GM18873 (cell line): ENCODE measurements around the gene TFF1.

Experiments used
- ATAC-seq: cut with Tn5 transposase; IDR thresholded peaks from one replicate; pipeline ENCODE4 v1.9.1; 2021; ENCODE audit warnings: mild to moderate bottlenecking, moderate library complexity, moderate number of reproducible peaks; ENCODE audit not compliant: unreplicated experiment, low FRiP score

TFF1 gene

DNA sequence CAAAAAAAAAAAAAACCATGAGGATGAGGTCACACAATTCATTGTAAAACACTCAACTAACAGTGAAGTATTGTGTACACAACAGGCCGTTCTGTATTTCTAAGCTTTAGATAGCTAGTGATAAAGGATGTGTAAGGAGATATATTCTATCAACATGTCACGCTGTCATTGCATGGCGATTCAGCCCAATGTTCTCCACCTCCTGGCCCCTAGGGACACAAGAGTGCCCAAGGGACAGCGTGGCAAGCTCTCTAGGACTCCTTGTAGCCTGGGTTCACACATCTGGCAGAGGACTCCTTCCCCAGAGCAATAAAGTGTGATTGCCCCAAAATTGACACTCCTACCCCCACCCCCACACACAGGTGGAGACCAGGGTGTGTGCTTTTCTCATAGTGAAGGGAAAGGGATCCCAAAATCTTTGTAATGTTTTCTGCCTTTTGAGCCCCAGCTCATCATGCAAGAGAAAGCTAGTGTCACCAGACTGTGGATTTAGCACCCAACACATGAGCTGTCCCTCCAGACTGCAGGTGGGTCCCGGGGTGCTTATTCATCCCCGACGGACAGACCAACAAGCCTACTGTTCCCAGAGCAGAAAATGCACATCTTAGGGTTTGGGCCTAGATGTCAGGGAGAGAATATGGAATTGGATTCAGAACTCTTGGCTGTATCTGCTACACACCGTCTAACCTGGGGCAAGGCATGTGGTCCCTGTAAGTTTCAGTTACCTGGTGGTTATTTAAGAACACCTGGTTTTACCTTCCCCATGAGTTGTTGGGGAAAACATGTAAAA, 18.0 kb upstream of the TFF1 start:
- ATAC-seq: no peak

DNA sequence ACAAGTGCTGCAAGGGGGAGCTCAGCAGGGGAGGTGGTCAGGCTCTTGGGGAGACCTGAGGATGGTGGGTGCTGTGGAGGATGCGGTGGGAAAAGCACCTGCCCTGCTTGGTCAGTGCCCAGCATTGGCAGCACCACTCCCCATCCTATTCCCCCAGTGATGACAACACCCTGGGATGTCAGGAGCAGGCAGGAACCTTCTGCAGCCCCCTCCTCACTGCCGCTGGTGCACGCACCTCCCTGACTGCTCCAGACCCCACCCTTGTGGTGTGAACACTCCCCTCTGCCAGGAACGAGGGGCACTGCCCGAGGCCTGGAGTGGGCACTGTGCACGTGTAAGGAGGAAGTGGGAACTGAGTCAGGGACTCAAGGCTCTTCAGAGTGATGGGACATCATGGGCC, 17.0 kb upstream of the TFF1 start:
- no peak for ATAC-seq

DNA sequence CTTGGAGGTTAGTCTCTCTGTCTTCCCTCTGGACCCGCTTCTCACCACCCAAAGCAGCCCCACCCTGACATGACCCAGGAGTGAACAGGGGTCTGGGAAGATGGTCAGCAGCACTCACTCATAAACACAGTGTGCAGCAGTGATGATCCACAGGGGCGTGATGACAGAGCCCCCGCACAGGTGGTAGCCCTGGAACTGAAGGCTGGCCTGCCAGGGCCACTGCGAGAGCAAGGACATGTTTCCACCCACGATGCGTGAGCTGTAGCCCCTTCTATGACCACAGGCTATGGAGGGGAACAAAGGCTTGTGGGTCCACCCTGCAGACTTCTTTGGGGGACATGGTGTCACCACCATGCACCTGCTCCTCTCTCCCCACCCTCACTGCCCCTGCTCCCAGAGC, 16.6 kb upstream of the TFF1 start:
- ATAC-seq: no peak

DNA sequence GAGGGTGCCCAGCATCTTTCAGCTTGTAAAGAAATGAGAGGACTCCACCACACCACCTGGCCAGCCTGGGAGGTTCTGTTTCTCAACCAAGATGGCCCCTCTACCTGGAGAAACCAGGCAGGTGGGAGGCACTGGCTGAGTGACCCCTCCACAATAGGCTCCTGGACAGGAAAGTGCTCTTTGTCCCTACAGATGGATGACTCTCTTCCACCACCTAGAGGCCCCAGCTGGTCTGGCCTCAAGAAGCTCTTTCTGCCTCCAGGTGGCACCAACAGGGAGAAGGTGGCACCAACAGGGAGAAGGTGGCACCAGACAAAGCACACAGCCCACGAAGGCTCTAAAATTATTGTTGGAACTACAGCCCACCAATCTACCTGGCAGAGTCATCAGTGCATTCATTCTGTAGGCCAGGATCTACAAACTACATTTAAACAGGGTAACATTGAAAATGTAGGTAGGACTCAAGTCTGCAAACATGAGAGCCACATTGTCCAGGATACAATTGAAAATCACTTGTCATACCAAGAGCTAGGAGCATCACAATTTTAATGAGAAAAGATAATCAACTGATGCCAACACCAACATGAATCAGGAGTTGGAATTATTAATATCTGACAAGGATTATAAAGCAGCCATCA, 15.1 kb upstream of the TFF1 start:
- no peak for ATAC-seq

DNA sequence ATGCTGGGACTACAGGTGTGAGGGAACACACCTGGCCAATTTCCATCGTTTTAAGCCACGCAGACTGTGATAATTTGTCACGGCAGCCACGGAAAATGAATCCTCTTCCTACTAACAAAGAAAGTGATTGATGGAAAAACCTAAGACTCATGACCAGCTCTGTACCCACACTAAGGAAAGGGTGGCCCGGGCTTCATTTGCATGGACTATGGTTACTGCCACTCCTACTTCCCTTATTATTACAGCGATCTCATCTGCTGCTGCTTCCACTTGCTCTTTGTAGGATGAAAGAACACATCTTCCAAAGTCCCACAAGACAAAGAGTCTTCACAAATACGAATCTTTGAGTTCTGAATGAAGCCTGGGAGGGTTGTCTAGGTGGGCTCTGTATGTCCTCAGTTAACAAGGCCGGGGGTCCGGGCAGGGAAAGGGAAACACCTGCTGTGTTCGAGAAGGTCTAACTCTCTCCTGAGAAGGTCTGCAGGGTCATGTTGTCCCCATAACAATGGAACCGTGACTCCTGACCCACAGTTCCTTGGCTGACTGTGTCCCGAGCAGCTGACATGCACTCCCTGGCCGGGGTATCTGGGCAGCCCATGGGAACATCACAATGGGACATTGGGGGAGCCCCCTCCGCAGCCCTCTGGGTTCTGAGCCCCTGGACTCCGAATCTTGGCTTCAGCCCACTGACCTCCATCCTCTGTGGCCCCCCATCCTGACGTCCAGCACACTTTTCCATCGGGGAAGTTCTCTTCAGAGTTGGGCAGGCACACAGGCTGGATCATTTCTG, 13.3 kb upstream of the TFF1 start:
- ATAC-seq: no peak

DNA sequence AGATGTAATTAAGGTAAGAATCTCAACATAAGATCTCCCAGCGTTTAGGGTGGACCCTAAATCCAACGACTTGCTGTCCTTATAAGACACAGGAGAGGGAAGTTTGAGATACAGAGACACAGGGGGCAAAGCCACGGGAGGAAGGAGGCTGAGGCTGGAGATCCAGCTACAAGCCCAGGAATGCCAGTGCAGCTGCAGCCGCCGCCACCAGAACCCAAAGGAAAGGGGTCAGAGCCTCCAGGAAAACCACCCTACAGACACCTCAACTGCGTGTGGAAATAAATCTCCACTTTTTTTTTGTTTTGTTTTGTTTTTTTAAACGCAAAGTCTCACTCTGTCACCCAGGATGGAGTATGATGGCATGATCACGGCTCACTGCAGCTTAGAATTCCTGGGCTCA, 12.1 kb upstream of the TFF1 start:
- ATAC-seq: no peak

DNA sequence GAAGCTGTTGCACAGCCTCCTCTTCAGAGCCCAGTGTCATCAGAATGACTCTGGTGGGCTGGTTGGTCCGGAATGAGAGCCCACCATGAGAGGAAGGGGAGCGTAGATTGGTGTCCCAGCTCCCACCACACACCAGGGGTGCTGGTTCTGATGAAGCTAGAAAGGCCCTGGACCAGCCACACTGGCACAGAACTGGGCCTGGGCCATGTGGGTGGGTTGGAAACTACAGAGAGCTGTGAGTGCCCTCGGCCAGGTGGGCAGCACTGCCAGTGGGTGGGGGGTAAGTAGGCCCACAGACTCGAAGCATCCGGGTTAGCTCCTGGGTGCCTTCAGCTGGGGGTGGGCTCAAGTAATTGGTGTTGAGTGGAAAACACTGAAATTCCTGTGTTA, 11.6 kb upstream of the TFF1 start:
- no peak for ATAC-seq

DNA sequence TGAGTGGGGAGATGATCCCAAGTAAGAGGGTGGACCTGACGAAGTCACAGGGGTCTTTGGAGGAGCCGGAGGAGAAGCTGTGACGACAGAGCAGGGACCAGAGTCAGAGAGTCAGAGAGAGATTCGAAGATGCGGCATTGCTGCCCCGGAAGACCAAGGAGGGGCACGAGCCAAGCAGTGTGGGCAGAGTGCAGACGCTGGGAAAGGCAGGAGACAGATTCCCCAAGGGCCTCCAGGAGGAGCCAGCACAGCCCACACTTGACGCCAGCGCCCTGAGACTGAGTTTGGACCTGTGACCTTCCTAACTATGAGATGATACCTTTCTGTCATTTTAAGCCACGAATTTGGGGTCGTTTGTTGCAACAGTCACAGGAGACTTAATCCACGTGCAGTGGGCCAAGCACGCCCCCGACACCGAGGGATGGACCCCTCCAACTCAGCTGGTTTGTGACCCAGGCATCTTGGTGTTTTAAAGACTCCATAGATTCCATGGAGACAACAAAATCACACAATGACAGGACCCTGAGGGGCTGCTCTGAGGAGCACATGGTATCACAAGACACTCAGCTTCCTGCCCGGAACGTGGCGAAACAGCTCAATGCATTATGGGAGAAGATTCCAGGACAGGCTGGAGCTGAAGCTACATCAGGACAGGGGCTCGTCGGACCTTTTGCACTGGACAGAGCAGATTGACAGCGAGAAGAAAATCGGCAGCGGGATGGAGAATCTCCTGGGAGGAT, 11.0 kb upstream of the TFF1 start:
- no peak for ATAC-seq

DNA sequence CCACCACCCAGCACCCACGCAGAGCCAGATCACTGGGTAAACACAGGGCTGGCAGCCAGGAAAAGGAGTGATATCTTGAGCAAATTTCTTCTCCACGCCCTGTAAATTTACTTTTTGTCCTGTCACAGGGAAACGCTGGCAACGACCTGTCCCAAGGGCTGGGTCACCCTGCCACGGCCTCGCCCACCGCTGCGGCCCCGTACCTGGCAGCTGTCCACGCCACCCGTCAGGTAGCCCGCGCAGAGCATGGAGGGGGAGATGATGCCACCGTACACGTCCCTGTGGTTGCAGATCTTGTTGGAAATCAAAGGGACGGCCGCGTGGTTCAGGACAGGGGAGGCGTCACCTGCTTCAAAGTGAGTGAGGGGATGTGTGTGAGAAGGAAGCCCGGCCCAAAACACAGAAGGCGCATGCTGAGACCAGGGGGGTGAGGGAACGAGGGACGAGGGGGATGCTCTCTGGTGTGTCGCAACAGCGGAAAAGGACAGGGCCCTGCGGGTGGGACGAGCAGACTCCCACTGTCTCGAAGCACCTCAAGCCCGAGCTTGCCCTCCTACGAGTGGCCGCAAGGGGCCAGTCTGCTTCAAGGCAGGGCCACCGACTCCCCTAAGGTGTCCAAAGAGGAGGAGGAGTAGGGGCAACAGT, 10.1 kb upstream of the TFF1 start:
- ATAC-seq: no peak

DNA sequence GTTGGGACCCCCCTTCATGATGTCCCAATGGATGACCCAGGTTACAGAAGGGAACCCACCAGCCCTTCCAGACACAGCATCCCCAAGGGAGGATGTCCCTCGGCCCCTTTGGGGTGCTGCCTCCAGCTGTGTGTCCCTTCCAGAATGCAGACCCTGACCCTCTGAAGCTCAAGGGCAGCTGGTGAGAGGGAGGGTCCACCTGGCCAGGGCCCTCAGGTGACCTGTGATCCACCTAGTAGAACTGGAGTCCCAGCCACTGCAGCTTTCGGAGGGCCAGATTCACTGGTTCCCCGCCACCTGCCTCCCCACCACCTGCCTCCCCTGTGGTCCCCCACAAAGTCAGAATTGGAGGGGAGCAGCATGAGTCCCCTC, 9.6 kb upstream of the TFF1 start:
- ATAC-seq: no peak

DNA sequence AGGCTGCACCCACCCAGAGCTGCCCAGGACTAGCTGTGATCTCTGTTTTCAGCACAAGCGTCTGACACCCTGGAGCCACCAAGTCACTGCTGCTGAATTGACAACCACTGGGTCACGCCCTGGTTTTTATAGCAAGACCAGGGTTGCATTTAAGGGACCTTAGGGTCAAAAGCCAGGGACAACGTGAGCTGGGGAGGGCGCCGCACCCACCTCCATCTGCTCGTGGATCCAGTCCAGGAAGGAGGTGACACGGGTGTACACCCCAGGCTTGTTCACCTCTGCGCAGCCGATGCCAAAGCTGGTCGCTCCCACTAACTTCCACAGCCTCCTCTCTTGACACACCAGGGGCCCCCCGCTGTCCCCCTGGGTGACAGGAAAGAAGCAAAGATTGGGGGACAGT, 9.2 kb upstream of the TFF1 start:
- ATAC-seq: no peak

DNA sequence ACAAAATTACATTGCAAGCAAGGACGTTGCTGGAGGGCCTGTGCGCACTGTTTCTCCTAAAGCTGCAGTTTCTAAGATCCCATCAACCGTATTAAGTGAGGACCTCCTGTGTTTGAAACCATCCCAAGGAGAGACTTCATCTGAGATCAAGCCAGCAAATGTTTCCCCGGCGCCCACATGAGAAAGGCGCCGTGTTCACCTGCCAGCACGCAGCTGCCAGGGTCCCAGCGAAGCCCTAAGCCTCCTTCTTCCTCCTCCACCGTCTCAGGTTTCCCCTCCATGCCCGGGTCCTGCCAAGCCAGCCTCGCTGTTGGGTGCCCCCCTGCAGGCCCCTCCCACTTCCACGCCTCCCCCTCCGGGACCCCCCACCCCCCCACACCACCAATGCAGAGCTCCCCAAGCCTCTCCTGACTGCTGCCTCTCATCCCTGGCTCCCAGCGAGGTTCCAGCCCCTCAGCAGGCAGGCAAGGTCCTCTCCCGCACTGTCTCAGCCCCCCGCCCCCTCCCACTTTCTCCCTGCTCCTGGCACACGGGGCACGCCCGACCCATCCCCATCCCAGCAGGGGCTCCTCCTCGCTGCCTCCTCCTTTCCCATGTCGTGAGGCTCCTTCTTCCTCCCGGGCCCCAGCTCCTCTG, 8.6 kb upstream of the TFF1 start:
- ATAC-seq: no peak

DNA sequence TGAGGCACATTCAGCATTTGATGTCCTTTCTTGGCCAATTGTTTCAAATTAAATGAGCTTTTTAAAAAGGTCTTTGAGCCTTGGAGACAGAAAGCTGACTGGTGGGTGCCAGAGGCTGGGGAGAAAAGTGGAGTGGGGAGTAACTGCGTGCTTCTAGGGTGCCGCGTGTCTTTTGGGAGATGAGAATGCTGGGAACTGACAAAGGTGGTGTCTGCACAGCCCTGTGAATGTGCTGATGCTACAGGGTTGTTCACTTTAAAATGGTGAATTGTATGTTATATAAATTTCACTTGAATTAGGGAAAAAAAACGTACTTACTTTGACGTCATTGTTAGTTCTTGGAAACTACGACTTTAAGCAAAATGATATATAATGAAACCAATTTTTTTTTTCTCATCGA, 8.1 kb upstream of the TFF1 start:
- ATAC-seq: no peak

DNA sequence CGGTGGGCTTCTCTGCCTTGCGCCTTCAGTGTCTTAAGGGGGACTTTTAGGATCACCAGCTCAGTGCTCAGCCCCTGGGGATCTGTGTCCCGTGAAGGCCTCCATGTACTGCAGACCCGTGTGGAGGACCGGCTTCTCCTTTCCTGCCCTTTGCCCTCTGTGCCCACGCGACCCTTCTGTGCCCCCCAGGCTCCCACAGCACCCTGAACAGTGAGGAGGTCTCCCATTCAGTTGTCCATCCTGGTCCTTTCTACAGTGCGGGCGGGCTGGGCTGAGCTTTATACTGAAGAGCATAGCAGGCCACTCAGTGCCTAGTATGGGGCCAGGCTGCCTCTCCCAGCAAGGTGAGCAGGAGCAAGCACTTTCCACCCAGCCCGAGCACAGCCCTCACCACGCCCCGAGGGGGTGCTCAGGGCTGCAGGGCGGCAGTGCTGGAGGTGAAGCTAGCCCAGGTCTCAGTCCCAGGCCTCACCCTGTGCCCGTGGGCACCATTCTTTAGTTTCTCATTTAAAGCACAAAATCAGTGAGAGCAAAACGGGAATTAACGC, 7.6 kb upstream of the TFF1 start:
- ATAC-seq: no peak

DNA sequence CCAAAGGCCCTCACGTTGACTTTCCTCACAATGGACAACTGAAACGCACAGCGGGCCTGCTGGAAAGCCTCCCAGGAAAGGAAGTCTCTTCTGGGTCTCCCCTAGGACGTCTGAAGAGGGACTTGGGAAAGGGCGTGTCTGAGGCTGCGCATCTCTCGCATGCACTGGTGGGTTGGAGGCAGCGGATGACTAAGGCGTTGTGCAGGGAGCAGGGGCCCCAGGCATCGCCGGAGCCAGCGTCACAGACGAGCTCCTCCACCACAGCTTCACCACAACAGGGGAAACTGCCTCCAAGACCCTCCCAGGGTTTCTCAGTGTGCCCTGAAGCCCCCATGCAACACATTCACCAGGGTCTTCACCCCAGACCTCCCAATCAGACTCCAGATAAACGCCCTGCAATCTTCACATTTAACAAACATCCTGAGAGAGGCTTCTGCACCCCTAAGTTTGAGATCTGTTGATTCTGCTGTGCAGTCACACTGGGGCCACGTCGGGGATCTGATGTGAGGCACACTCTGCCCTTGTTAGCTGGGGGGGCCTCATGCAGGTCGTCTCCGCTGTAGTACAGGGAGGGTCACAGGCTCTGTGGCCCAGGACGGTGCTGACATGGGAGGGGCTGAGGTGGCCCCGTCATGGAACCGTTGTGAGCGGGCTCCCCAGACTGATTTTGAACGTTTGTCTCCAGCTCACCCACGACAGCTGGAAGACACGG, 7.0 kb upstream of the TFF1 start:
- ATAC-seq: no peak

DNA sequence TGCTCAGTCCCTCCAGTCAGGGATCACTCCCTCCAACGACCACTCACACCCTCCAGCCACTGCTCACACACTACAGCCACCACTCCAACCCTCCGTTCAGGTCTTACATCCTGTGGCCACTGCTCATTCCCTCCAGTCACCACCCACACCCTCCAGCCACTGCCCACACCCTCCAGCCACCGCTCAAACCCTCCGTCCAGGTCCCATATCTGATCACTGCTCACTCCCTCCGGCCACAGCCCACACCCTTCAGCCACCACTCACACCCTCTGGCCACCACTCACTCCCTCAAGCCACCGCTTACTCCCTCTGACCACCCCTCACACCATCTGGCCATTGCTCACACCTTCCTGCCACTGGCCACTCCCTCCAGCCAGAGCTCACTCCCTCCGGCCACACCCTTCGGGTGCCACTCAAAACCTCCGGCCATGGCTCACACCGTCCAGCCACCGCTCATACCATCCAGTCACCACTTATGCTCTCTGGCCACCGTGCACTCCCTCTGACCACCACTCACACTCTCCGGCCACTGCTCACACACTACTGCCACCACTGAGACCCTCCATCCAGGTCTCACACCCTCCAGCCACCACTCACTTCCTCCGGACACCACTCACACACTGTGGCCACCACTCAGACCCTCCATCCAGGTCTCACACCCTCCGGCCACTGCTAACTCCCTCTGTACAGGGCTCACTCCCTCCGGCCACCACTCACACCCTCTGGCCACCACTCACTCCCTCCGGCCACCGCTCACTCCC, 4.7 kb upstream of the TFF1 start:
- no peak for ATAC-seq

DNA sequence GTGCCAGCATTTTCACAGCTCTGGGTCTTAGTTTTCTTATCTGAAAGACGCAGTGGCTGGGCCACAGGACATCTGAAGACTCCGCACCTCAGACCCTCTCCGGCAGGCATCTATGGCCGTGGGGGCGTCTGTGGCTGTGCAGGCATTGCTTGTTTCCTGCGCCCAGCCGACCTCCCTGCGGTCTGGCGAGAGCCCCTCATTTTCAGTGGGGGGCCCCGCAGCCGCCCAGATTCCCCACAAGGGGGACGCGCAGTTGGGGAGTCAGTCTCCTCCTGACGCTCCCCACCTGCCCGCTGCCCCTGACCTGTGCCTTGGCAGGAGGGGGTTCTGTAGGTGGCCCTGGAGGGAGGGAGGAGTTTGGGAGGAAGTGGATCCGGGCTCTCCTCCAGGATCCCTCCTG, 3.5 kb upstream of the TFF1 start:
- ATAC-seq: no peak

DNA sequence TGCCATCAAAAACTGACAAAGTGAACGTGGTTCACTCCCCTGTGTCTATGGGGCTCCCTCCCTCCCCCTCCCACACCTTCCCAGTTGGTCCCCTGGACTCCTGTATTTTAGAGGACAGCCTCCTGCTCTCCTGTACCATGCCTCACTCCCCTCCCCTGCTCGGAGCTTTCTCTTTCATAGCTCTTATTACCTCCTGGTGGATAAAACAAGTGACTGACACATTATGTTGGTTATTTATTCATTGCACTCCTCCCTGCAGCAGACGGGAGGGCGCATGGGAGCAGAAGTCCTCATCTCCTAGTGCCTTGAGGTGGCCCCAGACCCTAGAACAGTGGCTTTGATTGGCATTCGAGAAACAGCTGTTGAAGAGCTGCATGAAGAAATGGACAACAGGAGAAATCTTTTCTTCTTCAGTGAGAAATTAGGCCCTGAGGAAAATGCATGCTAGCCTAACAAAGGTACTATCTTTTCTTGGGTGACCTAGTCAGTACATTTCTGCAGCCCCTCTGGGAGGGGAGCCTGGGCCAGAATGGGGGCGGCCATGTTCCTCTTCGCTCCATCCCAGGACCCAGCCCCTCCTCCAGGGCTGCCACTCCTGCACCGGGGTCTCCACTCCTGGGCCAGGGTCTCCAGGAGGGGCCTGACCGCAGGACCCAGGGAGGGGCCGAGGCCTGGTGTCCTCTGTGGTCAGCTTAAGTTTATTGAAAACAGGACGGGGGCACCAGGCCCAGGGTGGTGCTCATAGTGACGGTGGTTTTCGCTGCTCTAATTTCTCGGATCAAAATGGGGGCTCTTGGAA, 1.2 kb upstream of the TFF1 start:
- no peak for ATAC-seq
